Measurements from ENCODE around the gene TRIM56. TPM values are rescaled to one million over a fixed set of nuclear protein-coding genes. Genes with fewer than 3 reads are reported as not detected.

TRIM56 gene
- total RNA-seq, 1 donor from 2014 or later, result 14.3 TPM

GRCh38 chr7:101133621-101134398 lies 48.5 kb downstream of the TRIM56 start:
- ATAC-seq, result no peak

- no peak for ATAC-seq
Observed at GRCh38 chr7:101134399-101134980, 49.2 kb downstream of the TRIM56 start.

DNA sequence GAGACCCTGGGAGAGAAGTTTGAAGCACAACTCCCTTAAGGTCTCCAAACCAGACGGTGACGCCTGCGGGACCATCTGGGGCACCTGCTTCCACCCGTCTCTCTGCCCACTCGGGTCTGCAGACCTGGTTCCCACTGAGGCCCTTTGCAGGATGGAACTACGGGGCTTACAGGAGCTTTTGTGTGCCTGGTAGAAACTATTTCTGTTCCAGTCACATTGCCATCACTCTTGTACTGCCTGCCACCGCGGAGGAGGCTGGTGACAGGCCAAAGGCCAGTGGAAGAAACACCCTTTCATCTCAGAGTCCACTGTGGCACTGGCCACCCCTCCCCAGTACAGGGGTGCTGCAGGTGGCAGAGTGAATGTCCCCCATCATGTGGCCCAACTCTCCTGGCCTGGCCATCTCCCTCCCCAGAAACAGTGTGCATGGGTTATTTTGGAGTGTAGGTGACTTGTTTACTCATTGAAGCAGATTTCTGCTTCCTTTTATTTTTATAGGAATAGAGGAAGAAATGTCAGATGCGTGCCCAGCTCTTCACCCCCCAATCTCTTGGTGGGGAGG lies 52.5 kb downstream of the TRIM56 start:
- no peak for ATAC-seq

DNA sequence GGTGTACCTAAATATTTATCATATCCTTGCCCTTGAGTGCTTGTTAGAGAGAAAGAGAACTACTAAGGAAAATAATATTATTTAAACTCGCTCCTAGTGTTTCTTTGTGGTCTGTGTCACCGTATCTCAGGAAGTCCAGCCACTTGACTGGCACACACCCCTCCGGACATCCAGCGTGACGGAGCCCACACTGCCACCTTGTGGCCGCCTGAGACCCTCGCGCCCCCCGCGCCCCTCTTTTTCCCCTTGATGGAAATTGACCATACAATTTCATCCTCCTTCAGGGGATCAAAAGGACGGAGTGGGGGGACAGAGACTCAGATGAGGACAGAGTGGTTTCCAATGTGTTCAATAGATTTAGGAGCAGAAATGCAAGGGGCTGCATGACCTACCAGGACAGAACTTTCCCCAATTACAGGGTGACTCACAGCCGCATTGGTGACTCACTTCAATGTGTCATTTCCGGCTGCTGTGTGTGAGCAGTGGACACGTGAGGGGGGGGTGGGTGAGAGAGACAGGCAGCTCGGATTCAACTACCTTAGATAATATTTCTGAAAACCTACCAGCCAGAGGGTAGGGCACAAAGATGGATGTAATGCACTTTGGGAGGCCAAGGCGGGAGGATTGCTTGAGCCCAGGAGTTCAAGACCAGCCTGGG lies 53.1 kb downstream of the TRIM56 start:
- peak; percentile 90 for ATAC-seq

GRCh38 chr7:101140339-101140699 lies 55.0 kb downstream of the TRIM56 start:
- no peak for ATAC-seq

GRCh38 chr7:101140746-101141382 lies 55.6 kb downstream of the TRIM56 start:
- peak; percentile 24 for ATAC-seq

Other genes starting within 250 kb of the TRIM56 start
- gene SLC12A9, start 232.8 kb upstream of the TRIM56 start, total RNA-seq, result 13.5 TPM
- 61.1 TPM for gene TRIP6, start 218.1 kb upstream of the TRIM56 start, total RNA-seq
- gene SRRT, start 210.4 kb upstream of the TRIM56 start, total RNA-seq, result 63.5 TPM
- gene UFSP1, start 195.8 kb upstream of the TRIM56 start, total RNA-seq, result 2.1 TPM
- 0.44 TPM for gene ACHE, start 189.6 kb upstream of the TRIM56 start, total RNA-seq
- 0.16 TPM for gene MUC3A, start 135.9 kb upstream of the TRIM56 start, total RNA-seq
- gene MUC12, start 115.9 kb upstream of the TRIM56 start, total RNA-seq, result 0.16 TPM
- gene MUC17, start 65.4 kb upstream of the TRIM56 start, total RNA-seq, result not detected
- 5.3 TPM for gene SERPINE1, start 41.6 kb downstream of the TRIM56 start, total RNA-seq
- 60.4 TPM for gene AP1S1, start 69.0 kb downstream of the TRIM56 start, total RNA-seq
- not detected for gene VGF, start 80.1 kb downstream of the TRIM56 start, total RNA-seq
- gene NAT16, start 94.8 kb downstream of the TRIM56 start, total RNA-seq, result not detected
- gene MOGAT3, start 115.6 kb downstream of the TRIM56 start, total RNA-seq, result not detected
- gene PLOD3, start 132.1 kb downstream of the TRIM56 start, total RNA-seq, result 10.6 TPM
- gene ZNHIT1, start 132.7 kb downstream of the TRIM56 start, total RNA-seq, result 53.8 TPM
- gene CLDN15, start 152.3 kb downstream of the TRIM56 start, total RNA-seq, result 2.9 TPM
- gene FIS1, start 159.6 kb downstream of the TRIM56 start, total RNA-seq, result 143 TPM
- 10.4 TPM for gene IFT22, start 236.3 kb downstream of the TRIM56 start, total RNA-seq

Measured in esophagus mucosa (tissue), 1 donor.